A549 treated with AZD9567 at 1 μM for 4 hours (cell line): ENCODE data around the gene DCD. TPM values are rescaled to one million over a fixed set of nuclear protein-coding genes. Genes with fewer than 3 reads are reported as not detected.

Experiments
- total RNA-seq: library from RNA; stranded (reverse); fragments of 200-300 nt; extraction: Qiagen RNA extraction; gene quantifications from 5 replicates; pipeline ENCODE4 v1.2.3, GENCODE V29; 2022; ENCODE audit not compliant: insufficient read depth

The DCD gene
- total RNA-seq: not detected in 5 replicates

GRCh38 chr12:54648265-54648664 lies at the start of gene DCD:
TSS of gene DCD (minus strand) at chr12:54648365. CDS start at chr12:54648303, 62 bp downstream.

GRCh38 chr12:54634795-54635194 lies 13.4 kb downstream of the DCD start, which contains the start of gene LACRT:
TSS of gene LACRT (minus strand) at chr12:54634895. CDS start at chr12:54634841, 54 bp downstream.

Other genes starting within 250 kb of the DCD start
- 189 to 257 TPM (median 242 TPM) in 5 replicates for gene ITGA5, start 229.1 kb downstream of the DCD start, total RNA-seq
- not detected in 5 replicates for gene GTSF1, start 174.8 kb downstream of the DCD start, total RNA-seq
- gene NCKAP1L, start 150.6 kb downstream of the DCD start, total RNA-seq: 0.02 TPM in 1 of 5 replicates, not detected in the others
- 0.02 to 0.05 TPM (median 0.02 TPM) in 3 of 5 replicates, not detected in the others for gene PDE1B, start 98.8 kb downstream of the DCD start, total RNA-seq
- 0.03 to 0.17 TPM (median 0.13 TPM) in 4 of 5 replicates, not detected in the other for gene PPP1R1A, start 59.7 kb downstream of the DCD start, total RNA-seq
- gene LACRT, start 13.5 kb downstream of the DCD start, total RNA-seq: not detected in 5 replicates
- not detected in 5 replicates for gene MUCL1, start 206.2 kb upstream of the DCD start, total RNA-seq